Suppressor macrophage treated with lipopolysaccharide for 4 hours (primary cell): ENCODE measurements around the gene VMP1.
A peak's percentile ranks its signal among the peaks of the same experiment; 100 is the strongest.

Source experiments
- DNase-seq: peaks from one replicate; pipeline ENCODE4 v3.0.0-alpha.2; 2020

VMP1 gene

GRCh38 chr17:59707149-59707970 lies at the start of gene VMP1, which contains the start of gene PTRH2:
TSS of gene VMP1 (plus strand) at chr17:59707654. CDS start at chr17:59731447, 23,793 bp downstream.
TSS of gene PTRH2 (minus strand) at chr17:59707430. CDS start at chr17:59697978, 9,452 bp downstream.
- DNase-seq: peak; percentile 100

DNA sequence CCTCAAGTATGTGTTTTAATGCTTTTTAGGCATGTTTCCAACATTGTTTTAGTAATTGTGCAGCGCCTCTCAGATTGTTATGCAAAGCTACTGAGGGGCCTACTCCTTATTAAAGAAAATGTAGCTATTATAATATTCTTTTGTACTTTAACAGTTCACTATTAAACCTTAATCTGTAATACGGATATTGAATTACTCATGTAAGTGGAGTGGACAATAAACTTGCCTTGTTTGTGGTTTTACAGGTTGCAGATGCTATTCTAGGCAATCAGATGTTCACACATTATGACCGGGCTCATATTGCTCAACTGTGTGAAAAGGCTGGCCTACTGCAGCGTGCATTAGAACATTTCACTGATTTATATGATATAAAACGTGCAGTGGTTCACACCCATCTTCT lies 41.2 kb upstream of the VMP1 start:
- DNase-seq: no peak

GRCh38 chr17:59668816-59669215 lies 38.6 kb upstream of the VMP1 start:
- peak; percentile 23 for DNase-seq

DNA sequence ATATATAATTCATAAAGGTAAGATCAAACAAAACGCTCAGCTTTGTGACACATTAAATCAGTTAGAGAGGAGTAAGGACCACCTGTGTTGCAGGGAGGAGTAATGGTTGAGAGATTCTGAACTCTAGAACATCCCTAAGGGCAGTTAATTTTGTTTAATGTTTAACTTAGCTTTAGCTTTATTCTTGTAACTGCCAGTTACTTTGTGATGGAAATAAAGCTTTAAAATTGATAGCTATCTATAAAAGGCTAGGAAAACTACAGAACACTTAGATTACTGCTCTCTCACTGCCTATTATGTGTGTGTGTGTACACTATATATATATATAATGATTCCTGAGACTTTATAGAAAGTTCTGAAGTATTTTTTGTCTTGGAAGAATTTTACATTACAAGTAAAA lies 38.0 kb upstream of the VMP1 start:
- DNase-seq: no peak

DNA sequence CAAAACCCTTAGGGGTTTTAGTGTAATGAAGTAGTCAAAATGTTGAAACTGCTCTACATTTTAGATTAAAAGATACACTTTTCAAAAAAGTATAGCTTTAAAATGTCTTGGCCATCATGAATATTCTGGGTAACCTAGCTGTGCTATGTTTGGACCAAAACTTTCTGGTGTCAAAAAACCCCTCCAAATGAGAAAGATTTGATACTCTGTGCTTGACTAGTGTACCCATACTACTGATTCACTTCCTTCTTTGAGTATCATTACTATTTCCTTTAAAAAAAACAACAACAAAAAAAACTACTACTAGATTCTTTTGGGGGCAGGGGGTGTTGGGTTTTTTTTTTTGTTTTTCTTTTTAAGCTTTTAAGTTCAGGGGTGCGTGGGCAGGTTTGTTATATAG lies 37.5 kb upstream of the VMP1 start:
- DNase-seq: no peak

- DNase-seq: no peak
Observed at GRCh38 chr17:59671386-59671785, 36.1 kb upstream of the VMP1 start.

GRCh38 chr17:59675231-59675630 lies 32.2 kb upstream of the VMP1 start:
- DNase-seq: no peak

DNA sequence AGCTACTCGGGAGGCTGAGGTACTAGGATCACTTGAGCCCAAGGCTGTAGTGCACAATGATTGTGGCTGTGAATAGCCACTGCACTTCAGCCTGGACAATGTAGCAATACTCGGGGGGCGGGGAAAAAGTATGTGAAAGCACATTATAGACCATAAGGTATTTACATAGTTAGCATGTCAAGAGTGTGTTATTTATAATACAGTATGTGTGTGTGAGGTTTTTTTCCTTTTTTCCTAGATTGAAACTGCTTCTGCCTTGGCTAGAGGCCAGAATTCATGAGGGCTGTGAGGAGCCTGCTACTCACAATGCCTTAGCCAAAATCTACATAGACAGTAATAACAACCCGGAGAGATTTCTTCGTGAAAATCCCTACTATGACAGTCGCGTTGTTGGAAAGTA lies 30.7 kb upstream of the VMP1 start:
- no peak for DNase-seq

DNA sequence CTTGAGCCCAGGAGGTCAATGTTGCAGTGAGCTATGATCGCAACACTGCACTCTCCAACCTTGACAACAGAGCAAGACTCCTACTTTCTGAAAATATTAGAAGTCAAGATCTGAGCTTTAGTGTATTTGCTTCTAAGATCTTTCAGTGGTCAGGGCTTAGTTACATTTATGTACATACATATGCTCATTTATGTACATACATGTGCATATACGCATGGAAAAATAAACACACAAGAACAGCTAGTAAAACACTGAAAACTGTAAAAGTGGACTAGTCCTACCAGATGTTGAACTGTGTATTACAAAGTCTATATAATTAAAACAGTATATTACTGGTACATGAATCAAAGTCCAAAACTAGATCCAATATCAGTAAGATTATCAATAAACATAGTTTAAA lies 28.5 kb upstream of the VMP1 start:
- no peak for DNase-seq

DNA sequence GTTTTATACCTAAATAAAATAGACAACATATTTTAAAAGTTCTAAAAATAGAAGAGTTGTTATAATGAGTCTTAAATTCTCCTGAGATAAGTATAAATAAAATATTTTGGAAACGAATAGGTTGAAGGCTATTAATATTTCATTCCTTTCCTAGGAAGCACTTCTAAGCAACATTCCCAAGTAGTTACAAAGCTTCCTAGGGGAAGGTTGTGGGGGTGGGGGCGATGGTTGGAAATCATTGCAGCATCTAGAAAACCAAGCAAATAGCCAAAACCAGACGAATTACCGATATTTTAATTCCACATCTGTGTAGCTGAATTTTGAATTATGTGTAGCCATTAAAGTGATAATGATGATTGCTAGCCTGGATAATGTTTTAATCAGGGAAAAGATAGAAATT lies 27.1 kb upstream of the VMP1 start:
- no peak for DNase-seq

GRCh38 chr17:59683283-59683682 lies 24.2 kb upstream of the VMP1 start:
- no peak for DNase-seq

GRCh38 chr17:59684967-59685366 lies 22.5 kb upstream of the VMP1 start:
- DNase-seq: no peak

GRCh38 chr17:59688008-59688407 lies 19.4 kb upstream of the VMP1 start:
- no peak for DNase-seq

- no peak for DNase-seq
Observed at GRCh38 chr17:59688496-59688895, 19.0 kb upstream of the VMP1 start.

GRCh38 chr17:59693582-59693981 lies 13.9 kb upstream of the VMP1 start:
- no peak for DNase-seq

GRCh38 chr17:59694344-59694743 lies 13.1 kb upstream of the VMP1 start:
- DNase-seq: no peak

DNA sequence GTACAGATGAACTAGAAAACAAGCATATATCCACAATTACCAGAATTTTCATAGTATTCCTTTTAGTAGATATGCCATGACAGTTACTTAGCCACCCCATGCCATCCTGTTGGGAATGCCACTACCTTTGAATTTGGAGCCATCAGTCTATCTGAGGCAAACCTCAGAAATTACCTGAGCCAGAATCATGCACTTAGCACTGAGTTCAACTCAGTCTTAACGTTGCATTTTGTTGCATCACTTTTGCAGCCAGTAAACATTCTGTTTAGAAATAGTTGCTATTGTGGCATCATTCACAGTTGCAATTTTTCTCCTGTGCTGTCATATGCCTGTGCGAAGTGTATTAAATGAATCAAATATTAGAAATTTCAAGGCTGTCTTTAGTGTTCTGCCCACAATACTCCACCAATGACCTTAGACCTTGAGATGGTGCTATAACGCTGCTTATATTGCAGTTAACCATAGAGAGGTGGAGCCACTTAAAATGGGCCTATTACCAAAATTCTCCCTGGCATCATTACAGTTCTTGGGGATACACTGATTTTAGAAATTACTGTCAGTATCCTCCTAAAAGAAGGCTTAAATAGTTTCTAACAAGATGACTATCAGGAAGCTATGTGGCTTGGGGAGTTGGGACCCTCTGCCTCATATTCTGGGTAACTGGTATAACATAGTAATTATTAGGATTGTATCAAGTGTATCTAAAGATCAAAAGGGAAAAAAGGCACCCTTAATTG lies 11.3 kb upstream of the VMP1 start:
- no peak for DNase-seq

DNA sequence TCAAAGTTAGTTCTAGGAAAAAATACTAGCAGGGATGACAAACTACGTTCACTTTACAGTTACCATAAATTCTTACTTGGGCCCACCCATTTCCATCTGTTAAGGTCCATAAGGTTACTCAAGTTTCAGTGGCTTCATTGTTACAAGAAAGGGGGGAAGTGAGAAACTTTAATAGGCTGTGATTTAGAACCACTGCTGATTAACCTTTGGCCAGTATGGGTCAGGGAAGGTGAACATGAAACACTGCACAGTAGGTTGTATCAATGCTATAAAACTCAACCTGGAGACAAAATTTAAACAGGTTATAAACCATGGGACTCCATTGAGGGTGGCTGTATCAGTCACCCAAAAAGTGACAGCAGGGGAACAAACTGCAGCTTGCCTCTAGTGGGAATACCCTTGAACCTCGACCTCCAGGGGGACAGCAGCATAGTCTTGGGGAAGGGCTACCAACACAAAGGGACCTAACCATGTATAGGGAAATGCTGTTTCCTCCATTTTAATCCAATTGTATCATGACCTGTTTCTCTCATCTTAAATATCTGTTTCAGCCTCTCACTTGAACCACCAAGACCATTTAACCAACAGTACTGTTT lies 10.7 kb upstream of the VMP1 start:
- DNase-seq: no peak

DNA sequence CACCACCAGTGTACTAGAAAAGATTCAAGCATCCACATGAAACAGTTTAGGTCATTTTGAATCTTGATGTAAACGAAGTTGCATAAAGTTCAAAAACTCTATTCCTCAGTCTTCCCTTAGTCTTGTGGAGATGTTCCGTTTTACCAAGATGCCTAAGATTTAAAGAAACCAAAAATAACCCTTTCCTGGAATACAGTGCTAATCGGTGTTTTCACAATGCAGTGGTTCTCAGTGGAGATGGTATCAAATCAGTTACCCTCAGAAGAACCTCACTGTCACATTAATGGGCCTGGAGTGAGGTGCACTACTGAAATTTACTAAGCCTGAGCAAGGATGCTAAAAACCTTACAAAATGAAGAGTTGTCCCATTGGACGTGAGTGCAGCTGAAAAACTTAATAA lies 9.3 kb upstream of the VMP1 start:
- DNase-seq: no peak

DNA sequence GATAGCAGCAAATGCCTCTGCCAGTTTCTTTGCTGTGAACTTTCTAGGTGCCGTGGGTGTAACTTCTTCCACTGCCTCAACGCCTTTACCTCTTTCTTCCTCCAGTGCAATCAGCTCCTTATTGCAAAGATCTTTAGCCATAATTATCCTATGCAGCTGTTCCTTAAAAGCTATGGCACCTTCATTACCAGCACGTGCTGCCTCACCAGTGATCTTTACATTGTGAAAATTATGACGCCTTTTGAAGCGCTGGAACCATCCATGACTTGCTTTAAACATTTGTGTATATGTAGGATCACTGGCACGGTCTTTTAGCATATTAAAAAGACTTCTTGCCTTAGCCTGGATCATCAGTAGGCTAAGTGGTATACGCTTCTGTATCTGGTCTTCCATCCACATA lies 8.2 kb upstream of the VMP1 start:
- no peak for DNase-seq

DNA sequence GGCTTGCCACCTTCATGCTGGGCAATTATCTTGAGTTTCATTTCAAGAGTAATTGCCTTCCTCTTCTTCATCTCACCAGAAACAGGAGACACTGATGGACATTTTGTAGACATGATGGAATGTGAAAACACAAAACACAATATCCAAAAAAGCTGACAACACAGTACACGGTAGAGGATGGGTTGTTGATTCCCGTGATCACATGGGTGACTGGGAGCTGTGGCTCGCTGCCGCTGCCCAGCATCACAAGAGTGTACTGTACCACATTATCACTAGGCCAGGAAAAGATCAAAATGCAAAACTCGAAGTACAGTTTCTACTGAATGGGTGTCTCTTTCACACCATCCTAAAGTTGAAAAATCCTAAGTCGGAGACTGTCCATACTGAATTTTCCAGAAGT lies 7.7 kb upstream of the VMP1 start:
- DNase-seq: no peak

- DNase-seq: no peak
Observed at GRCh38 chr17:59702304-59702703, 5.2 kb upstream of the VMP1 start.

DNA sequence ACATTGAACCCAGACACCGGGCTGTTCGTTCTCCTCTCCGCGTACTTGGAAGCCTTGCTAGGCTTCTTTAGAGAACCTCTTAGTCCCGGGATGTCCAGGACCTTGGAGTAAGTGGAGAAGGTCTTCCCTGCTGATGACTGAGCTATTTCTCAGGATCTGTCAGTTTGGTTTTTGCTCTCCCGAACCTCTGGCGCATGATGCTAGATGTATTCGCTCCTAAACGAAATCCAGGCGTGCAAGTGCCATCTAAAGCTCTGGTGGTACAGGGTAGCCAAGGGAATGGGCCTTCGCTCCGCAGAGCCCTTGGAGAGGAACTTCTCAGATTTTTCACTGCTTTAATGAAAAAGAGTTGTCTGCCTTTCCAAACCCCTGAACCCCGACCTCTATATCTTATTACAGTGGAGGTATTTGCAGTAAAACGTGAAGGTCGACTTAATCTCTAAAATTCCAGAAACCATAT lies 547 bp downstream of the VMP1 start:
- DNase-seq: no peak

GRCh38 chr17:59711936-59712335 lies 4.5 kb downstream of the VMP1 start:
- DNase-seq: no peak
